Osteoblast (primary cell): Measurements from ENCODE around the gene RTN4IP1. TPM values are rescaled to one million over a fixed set of nuclear protein-coding genes. Genes with fewer than 3 reads are reported as not detected.

Experiments used
- DNase-seq: peaks from one replicate; pipeline ENCODE4 v3.0.0; 2011; ENCODE audit warnings: low spot score, mixed read lengths; ENCODE audit not compliant: insufficient read length; ENCODE audit errors: missing footprints
- H2AFZ ChIP-seq: 2 replicates; pipeline ENCODE4 v1.6.0; 2011; ENCODE audit warnings: mild to moderate bottlenecking, low read length
- H3K27ac ChIP-seq: 2 replicates; pipeline ENCODE4 v1.5.1; 2011; ENCODE audit warnings: mild to moderate bottlenecking, low read depth, low read length, moderate library complexity
- H3K27me3 ChIP-seq: 2 replicates; pipeline ENCODE4 v1.6.0; 2012; ENCODE audit warnings: mild to moderate bottlenecking, control low read depth, inconsistent platforms, low read length, moderate library complexity; ENCODE audit not compliant: insufficient read depth
- H3K36me3 ChIP-seq: 2 replicates; pipeline ENCODE4 v1.5.1; 2011; ENCODE audit warnings: mild to moderate bottlenecking, low read length, control low read depth, moderate library complexity; ENCODE audit not compliant: insufficient read depth
- H3K4me1 ChIP-seq: 2 replicates; pipeline ENCODE4 v1.5.1; 2011; ENCODE audit warnings: mild to moderate bottlenecking, low read length, control low read depth, moderate library complexity; ENCODE audit not compliant: insufficient read depth
- H3K4me2 ChIP-seq: 2 replicates; pipeline ENCODE4 v1.6.0; 2011; ENCODE audit warnings: mild to moderate bottlenecking, low read length; ENCODE audit not compliant: insufficient read depth
- H3K4me3 ChIP-seq: fragments of 200-600 bp; sonication (generic); 3 replicates; pipeline ENCODE4 v1.5.1; 2012; ENCODE audit warnings: mild to moderate bottlenecking, low read length, inconsistent platforms; ENCODE audit not compliant: insufficient read depth
- H3K79me2 ChIP-seq: 2 replicates; pipeline ENCODE4 v1.6.0; 2012; ENCODE audit warnings: mild to moderate bottlenecking, low read length, control low read depth, inconsistent platforms; ENCODE audit not compliant: insufficient read depth
- H3K9me3 ChIP-seq: 2 replicates; pipeline ENCODE4 v1.5.1; 2011; ENCODE audit warnings: low read depth, low read length, control low read depth
- H4K20me1 ChIP-seq: 2 replicates; pipeline ENCODE4 v1.6.0; 2012; ENCODE audit warnings: mild to moderate bottlenecking, low read length, control low read depth; ENCODE audit not compliant: insufficient read depth
- total RNA-seq: library from RNA; depleted of rRNA; stranded (reverse); fragments of >200 nt; gene quantifications from 2 replicates; pipeline ENCODE4 v1.2.3, GENCODE V29; 2012
- TF ChIP-seq, protein P1 (sequence below): IDR thresholded peaks from 2 replicates; pipeline ENCODE4 v1.5.1; 2011; ENCODE audit warnings: mild to moderate bottlenecking, low read depth, low read length, moderate library complexity; ENCODE audit errors: extremely low read depth

The RTN4IP1 gene
- total RNA-seq, 1 donor: 5.1 TPM

DNA sequence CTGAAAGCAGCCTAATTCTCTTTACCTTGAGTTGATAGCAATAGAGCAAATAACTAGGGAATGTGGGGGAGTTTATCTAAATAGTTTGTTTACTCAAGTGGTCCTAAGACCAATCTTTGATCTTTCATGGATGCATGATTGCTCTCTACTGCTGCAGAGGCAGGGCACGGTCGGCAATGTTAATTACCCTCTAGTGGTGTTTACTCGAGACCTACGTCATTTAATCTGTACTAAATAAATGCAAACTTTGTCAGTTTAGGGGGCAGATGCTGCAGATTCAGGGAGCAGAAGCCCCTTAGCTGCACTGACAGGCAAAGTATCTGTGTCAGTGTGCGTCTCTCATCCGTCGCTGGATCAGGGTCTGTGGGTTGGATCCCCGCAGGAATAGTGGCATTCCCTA is 6.9 kb downstream of the RTN4IP1 start:
- Histone ChIP-seq H3K4me1 (peaks cover 5% of the 10 kb centered on the region), H3K4me3 (no peak overlapping the region), H3K27me3 (no peaks in the 10 kb centered on the region), H2AFZ (no peak overlapping the region), H3K9me3 (no peaks in the 10 kb centered on the region), H3K27ac (no peak overlapping the region), H3K4me2 (no peak overlapping the region), H3K36me3 (no peaks in the 10 kb centered on the region), H3K79me2 (no peaks in the 10 kb centered on the region), H4K20me1 (no peaks in the 10 kb centered on the region)
- TF ChIP-seq, protein P1, sequence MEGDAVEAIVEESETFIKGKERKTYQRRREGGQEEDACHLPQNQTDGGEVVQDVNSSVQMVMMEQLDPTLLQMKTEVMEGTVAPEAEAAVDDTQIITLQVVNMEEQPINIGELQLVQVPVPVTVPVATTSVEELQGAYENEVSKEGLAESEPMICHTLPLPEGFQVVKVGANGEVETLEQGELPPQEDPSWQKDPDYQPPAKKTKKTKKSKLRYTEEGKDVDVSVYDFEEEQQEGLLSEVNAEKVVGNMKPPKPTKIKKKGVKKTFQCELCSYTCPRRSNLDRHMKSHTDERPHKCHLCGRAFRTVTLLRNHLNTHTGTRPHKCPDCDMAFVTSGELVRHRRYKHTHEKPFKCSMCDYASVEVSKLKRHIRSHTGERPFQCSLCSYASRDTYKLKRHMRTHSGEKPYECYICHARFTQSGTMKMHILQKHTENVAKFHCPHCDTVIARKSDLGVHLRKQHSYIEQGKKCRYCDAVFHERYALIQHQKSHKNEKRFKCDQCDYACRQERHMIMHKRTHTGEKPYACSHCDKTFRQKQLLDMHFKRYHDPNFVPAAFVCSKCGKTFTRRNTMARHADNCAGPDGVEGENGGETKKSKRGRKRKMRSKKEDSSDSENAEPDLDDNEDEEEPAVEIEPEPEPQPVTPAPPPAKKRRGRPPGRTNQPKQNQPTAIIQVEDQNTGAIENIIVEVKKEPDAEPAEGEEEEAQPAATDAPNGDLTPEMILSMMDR: no peak
- no peak for DNase-seq

DNA sequence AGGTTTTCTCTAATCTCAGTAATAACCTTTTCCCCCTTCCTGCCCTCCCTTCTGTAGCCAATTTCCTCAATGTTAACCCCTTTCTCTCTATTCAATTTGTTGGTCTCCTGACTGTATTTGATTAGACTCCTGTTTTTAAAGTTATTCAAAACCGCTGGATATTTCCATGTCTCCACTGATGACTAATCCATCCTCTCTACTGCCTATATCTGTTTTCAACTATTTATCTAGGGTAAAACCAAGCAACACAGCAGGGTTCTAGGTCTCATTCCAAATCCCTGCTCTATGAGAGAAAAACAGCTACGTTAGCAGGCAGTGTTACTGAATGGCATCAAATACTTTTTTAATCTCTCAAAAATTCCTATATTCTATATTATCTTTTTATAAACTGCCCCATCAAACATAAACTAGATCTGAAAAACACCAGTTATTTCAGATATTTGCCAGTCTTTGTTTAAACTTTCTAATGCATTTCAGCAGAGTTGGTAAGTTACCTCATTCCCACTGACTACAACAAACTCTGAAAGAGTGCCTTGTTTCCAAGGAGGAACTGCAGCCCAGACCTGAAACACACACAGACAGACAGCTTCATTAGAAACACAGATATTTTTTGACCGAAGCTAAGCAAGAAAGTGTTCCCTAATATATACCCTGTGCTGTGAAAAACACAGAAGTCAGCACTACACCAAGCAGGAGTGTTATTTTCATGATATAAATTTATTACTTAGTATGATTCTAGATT is 8.2 kb downstream of the RTN4IP1 start:
- H2AFZ ChIP-seq: peak overlapping the region; percentile 9
- H3K27ac ChIP-seq: peak overlapping the region; percentile 50

GRCh38 chr6:106619223-106619622 is 10.1 kb downstream of the RTN4IP1 start:
- Histone ChIP-seq H3K4me3 (no peak overlapping the region), H3K4me1 (peaks cover 5% of the 10 kb centered on the region), H3K27ac (no peak overlapping the region), H3K27me3 (no peaks in the 10 kb centered on the region), H3K4me2 (no peak overlapping the region), H3K36me3 (no peaks in the 10 kb centered on the region), H3K79me2 (no peaks in the 10 kb centered on the region), H2AFZ (no peak overlapping the region), H3K9me3 (no peaks in the 10 kb centered on the region), H4K20me1 (no peaks in the 10 kb centered on the region)
- TF ChIP-seq, protein P1: no peak
- no peak for DNase-seq

More for the DNA sequence above, 8.2 kb downstream of the RTN4IP1 start:
- H3K4me1 ChIP-seq: peaks cover 5% of the 10 kb centered on the region
- no peaks in the 10 kb centered on the region for H3K9me3 ChIP-seq
- TF ChIP-seq, protein P1: no peak
- H3K4me2 ChIP-seq: no peak overlapping the region
- no peaks in the 10 kb centered on the region for H3K36me3 ChIP-seq
- peak; percentile 80 for DNase-seq
- H3K4me3 ChIP-seq: no peak overlapping the region
- H4K20me1 ChIP-seq: no peaks in the 10 kb centered on the region
- H3K79me2 ChIP-seq: no peaks in the 10 kb centered on the region
- no peaks in the 10 kb centered on the region for H3K27me3 ChIP-seq

DNA sequence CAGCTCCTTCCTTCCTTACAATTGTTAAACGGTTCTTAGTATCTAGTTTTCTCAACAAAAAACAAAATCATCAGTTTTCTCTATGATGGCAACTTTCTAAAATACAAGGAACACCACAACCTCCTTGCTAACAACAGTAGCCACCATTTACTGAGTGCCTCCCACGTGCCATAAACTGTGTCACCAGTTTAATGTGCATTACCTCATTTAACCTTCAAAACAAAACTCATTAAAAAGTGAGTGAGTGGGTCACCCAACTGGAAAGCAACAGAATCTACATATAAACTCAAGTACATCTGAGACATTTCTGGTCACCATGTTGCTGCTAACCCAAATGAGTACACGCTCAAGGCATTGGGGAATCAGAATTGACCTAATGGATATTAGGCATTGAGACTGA is 11.0 kb downstream of the RTN4IP1 start:
- TF ChIP-seq, protein P1: no peak
- no peak overlapping the region for H3K4me3 ChIP-seq
- H3K9me3 ChIP-seq: no peaks in the 10 kb centered on the region
- H3K27me3 ChIP-seq: no peaks in the 10 kb centered on the region
- H4K20me1 ChIP-seq: no peaks in the 10 kb centered on the region
- H3K4me1 ChIP-seq: peaks cover 5% of the 10 kb centered on the region
- H3K27ac ChIP-seq: no peak overlapping the region
- no peak overlapping the region for H2AFZ ChIP-seq
- no peaks in the 10 kb centered on the region for H3K36me3 ChIP-seq
- DNase-seq: no peak
- H3K4me2 ChIP-seq: no peak overlapping the region
- H3K79me2 ChIP-seq: no peaks in the 10 kb centered on the region
